ENCODE measurements around the gene BCAS4.

GRCh38 chr20:50819349-50819748 is 24.5 kb downstream of the BCAS4 start:
- no peak for TF ChIP-seq MYBL2 (CRISPR knock-in tag; IDR thresholded peaks at IDR 0.05)
- TF ChIP-seq, protein P1, sequence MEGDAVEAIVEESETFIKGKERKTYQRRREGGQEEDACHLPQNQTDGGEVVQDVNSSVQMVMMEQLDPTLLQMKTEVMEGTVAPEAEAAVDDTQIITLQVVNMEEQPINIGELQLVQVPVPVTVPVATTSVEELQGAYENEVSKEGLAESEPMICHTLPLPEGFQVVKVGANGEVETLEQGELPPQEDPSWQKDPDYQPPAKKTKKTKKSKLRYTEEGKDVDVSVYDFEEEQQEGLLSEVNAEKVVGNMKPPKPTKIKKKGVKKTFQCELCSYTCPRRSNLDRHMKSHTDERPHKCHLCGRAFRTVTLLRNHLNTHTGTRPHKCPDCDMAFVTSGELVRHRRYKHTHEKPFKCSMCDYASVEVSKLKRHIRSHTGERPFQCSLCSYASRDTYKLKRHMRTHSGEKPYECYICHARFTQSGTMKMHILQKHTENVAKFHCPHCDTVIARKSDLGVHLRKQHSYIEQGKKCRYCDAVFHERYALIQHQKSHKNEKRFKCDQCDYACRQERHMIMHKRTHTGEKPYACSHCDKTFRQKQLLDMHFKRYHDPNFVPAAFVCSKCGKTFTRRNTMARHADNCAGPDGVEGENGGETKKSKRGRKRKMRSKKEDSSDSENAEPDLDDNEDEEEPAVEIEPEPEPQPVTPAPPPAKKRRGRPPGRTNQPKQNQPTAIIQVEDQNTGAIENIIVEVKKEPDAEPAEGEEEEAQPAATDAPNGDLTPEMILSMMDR (IDR thresholded peaks at IDR 0.05): no peak
- no peak for TF ChIP-seq GABPB1 (CRISPR knock-in tag; IDR thresholded peaks at IDR 0.05)
- no peak for TF ChIP-seq SMAD3 (CRISPR knock-in tag; IDR thresholded peaks at IDR 0.05; ENCODE audit: borderline replicate concordance)
- TF ChIP-seq, protein P2, sequence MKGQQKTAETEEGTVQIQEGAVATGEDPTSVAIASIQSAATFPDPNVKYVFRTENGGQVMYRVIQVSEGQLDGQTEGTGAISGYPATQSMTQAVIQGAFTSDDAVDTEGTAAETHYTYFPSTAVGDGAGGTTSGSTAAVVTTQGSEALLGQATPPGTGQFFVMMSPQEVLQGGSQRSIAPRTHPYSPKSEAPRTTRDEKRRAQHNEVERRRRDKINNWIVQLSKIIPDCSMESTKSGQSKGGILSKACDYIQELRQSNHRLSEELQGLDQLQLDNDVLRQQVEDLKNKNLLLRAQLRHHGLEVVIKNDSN (CRISPR knock-in tag; IDR thresholded peaks at IDR 0.05): no peak
- TF ChIP-seq, protein P3, sequence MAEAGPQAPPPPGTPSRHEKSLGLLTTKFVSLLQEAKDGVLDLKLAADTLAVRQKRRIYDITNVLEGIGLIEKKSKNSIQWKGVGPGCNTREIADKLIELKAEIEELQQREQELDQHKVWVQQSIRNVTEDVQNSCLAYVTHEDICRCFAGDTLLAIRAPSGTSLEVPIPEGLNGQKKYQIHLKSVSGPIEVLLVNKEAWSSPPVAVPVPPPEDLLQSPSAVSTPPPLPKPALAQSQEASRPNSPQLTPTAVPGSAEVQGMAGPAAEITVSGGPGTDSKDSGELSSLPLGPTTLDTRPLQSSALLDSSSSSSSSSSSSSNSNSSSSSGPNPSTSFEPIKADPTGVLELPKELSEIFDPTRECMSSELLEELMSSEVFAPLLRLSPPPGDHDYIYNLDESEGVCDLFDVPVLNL (CRISPR knock-in tag; IDR thresholded peaks at IDR 0.05; ENCODE audit: borderline replicate concordance, low read depth): no peak
